Measurements from ENCODE around the gene IPO5.

GRCh38 chr13:98018293-98018692 lies 64.8 kb downstream of the IPO5 start:
- no peak for TF ChIP-seq CTCF (conservative IDR thresholded peaks at IDR 0.05; ENCODE audit: low read depth, low read length)
- TF ChIP-seq EZH2 (IDR thresholded peaks at IDR 0.05; ENCODE audit: low read length, unreplicated experiment), result no peak
